ENCODE results near the gene NDRG3. TPM values are rescaled to one million over a fixed set of nuclear protein-coding genes. Genes with fewer than 3 reads are reported as not detected.

NDRG3 gene
- total RNA-seq, 3 donors from 2014 or later, result 18.7 to 24.7 (median 22.9) TPM

DNA sequence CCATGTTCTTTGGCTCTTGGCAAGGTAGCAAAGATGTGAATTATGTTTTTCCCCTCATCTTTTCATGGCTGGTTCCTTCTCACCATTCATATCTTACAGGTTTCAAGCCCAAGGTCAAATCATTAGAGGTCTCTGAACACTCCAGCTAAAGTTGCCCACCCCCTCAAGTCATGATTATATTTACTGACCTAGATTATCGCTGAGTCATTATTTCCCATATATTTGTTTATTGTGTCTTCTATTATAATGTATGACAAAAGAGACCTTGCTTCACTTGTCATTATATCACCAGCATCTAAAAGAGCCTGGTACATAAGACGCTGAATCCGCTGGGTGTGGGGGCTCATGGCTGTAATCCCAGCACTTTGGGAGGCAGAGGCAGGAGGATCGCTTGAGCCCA, 15.2 kb upstream of the NDRG3 start:
- intact Hi-C loops (cut with DNase I; ENCODE audit: low total_unique reads), result no loop called here
- Histone ChIP-seq H3K4me3 (no peak overlapping the region), H3K9me3 (no peaks in the 10 kb centered on the region), H3K27me3 (no peaks in the 10 kb centered on the region), H3K27ac (no peak overlapping the region), H3K4me1 (no peaks in the 10 kb centered on the region), H3K36me3 (no peaks in the 10 kb centered on the region)
- DNase-seq (ENCODE audit: low spot score in 2 of 2), result no peak
- TF ChIP-seq POLR2A (IDR thresholded peaks at IDR 0.05), result no peak
- TF ChIP-seq, protein P1, sequence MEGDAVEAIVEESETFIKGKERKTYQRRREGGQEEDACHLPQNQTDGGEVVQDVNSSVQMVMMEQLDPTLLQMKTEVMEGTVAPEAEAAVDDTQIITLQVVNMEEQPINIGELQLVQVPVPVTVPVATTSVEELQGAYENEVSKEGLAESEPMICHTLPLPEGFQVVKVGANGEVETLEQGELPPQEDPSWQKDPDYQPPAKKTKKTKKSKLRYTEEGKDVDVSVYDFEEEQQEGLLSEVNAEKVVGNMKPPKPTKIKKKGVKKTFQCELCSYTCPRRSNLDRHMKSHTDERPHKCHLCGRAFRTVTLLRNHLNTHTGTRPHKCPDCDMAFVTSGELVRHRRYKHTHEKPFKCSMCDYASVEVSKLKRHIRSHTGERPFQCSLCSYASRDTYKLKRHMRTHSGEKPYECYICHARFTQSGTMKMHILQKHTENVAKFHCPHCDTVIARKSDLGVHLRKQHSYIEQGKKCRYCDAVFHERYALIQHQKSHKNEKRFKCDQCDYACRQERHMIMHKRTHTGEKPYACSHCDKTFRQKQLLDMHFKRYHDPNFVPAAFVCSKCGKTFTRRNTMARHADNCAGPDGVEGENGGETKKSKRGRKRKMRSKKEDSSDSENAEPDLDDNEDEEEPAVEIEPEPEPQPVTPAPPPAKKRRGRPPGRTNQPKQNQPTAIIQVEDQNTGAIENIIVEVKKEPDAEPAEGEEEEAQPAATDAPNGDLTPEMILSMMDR (IDR thresholded peaks at IDR 0.05), result no peak

DNA sequence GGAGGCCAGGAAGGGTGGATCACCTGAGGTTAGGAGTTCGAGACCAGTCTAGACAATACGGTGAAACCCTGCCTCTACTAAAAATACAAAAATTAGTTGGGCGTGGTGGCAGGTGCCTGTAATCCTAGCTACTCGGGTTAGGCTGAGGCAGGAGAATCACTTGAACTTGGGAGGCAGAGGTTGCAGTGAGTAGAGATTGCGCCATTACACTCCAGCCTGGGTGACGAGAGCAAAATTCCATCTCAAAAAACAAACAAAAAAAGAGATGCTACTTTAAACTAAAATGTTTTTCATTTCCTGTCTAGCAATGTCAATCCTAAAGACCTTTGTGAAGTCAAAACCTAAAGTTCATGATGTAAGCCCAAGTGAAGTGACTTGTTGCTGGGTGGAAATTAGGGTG, 14.8 kb upstream of the NDRG3 start:
- Histone ChIP-seq H3K9me3 (no peaks in the 10 kb centered on the region), H3K4me1 (no peaks in the 10 kb centered on the region), H3K27me3 (no peaks in the 10 kb centered on the region), H3K27ac (no peak overlapping the region), H3K4me3 (no peak overlapping the region), H3K36me3 (no peaks in the 10 kb centered on the region)
- intact Hi-C loops (cut with DNase I; ENCODE audit: low total_unique reads), result no loop called here
- no peak for TF ChIP-seq POLR2A (IDR thresholded peaks at IDR 0.05)
- no peak for DNase-seq (ENCODE audit: low spot score in 2 of 2)

DNA sequence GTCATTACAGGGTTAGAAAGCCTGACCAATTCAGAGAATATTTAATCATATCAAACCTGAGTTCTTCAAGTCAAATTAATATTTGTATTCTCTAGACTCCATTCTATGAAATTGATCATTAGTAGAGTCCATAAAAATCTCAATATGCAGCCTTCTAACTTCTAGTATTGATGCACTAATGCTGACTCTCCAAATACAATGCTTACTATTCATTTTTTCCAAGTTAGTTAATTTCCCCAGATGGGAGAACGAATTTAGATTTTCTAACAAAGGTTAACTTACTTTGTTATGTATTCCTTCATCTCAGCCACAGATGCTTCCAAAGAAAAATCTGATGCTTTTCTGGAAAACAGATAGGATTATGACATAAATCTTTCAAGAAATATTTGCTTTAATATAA, 12.4 kb upstream of the NDRG3 start:
- no peak overlapping the region for H3K27ac ChIP-seq
- intact Hi-C loops (cut with DNase I; ENCODE audit: low total_unique reads), result no loop called here
- H3K9me3 ChIP-seq, result no peaks in the 10 kb centered on the region
- no peak overlapping the region for H3K4me3 ChIP-seq
- no peaks in the 10 kb centered on the region for H3K4me1 ChIP-seq
- no peak for DNase-seq (ENCODE audit: low spot score in 2 of 2)
- H3K27me3 ChIP-seq, result no peaks in the 10 kb centered on the region
- H3K36me3 ChIP-seq, result no peaks in the 10 kb centered on the region
- TF ChIP-seq POLR2AphosphoS5 (IDR thresholded peaks at IDR 0.05) (no peak), POLR2A (IDR thresholded peaks at IDR 0.05) (no peak)
- TF ChIP-seq, protein P1 (IDR thresholded peaks at IDR 0.05), result no peak

DNA sequence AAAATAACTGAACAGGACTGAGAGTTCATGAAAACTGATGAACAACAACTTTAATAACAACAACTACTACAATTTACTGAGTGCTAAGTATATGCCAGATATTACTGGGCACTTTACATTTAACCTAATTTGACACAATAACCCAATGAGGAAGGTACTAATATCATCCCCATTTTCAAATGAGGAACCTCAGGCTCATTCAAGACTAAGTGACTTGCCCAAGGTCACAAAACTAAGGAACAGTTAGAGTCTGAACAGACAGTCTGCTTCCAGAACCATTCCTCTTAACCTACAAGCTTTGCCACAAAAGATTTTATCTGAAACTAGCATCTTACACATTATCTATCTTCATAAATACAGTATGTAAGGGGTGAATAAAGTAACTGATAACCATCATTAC, 10.6 kb upstream of the NDRG3 start:
- Histone ChIP-seq H3K36me3 (no peaks in the 10 kb centered on the region), H3K9me3 (no peaks in the 10 kb centered on the region), H3K4me1 (no peaks in the 10 kb centered on the region), H3K27ac (no peak overlapping the region), H3K27me3 (no peaks in the 10 kb centered on the region), H3K4me3 (no peak overlapping the region)
- intact Hi-C loops (cut with DNase I; ENCODE audit: low total_unique reads), result no loop called here
- no peak for DNase-seq (ENCODE audit: low spot score in 2 of 2)
- TF ChIP-seq, protein P1 (IDR thresholded peaks at IDR 0.05), result no peak
- no peak for TF ChIP-seq POLR2AphosphoS5 (IDR thresholded peaks at IDR 0.05)
- no peak for TF ChIP-seq POLR2A (IDR thresholded peaks at IDR 0.05)

DNA sequence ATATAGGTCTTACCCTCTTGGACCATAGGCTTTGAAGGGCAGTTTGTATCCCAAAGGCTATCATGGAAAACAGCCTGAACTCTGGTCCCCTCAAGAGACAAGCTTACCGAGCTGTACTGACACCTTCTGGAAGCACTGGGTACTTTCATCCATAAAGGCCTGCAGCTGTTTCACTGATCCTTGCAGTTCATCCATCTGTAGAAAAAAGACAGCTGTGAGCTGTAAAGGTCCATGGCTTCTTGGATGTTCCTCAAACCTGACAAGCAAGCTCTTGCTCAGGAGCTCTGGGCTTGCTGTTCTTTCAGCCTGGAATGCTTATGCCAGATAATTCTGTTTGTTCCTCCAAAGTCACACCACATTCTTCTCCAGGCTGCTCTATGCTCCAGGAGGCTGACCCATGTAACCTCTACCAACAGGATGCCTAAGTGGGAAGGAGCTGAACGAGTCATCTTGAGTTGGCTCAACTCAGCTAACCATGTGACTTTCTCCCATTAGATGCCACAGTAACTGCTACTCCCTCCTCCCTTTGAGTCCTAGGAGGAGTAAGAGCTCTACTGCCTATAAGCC, 8.8 kb upstream of the NDRG3 start:
- no peaks in the 10 kb centered on the region for H3K9me3 ChIP-seq
- peak in 1 of 2 donors; percentile 25 for DNase-seq (ENCODE audit: low spot score in 2 of 2)
- no peak overlapping the region for H3K27ac ChIP-seq
- H3K4me3 ChIP-seq, result no peak overlapping the region
- intact Hi-C loops (cut with DNase I; ENCODE audit: low total_unique reads), result no loop called here
- H3K27me3 ChIP-seq, result no peaks in the 10 kb centered on the region
- H3K4me1 ChIP-seq, result no peaks in the 10 kb centered on the region
- no peaks in the 10 kb centered on the region for H3K36me3 ChIP-seq
- no peak for TF ChIP-seq POLR2AphosphoS5 (IDR thresholded peaks at IDR 0.05)
- TF ChIP-seq, protein P1 (IDR thresholded peaks at IDR 0.05), result peak in 2 of 3 donors; percentile 44 to 61

DNA sequence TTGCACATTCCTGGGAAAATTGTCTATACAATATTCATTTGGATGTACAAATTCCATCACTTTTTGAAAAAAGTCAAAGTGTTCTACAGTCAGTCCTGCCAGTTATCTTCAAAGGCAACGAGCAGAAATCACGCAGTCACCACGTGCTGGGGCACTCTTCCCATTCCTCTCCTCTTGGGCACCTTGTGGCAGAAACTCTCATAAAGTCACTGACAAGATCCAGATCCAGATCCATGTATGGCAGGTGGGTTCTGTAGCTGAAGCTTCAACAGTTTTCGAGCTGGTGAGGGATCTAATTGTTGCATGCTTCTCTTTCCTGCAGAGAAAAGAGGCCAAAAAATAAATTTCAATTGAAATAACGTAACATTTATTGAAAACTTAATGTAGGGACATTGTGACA, 6.7 kb upstream of the NDRG3 start:
- intact Hi-C loops (cut with DNase I; ENCODE audit: low total_unique reads), result no loop called here
- DNase-seq (ENCODE audit: low spot score in 2 of 2), result no peak
- no peaks in the 10 kb centered on the region for H3K36me3 ChIP-seq
- H3K27ac ChIP-seq, result no peak overlapping the region
- H3K27me3 ChIP-seq, result no peaks in the 10 kb centered on the region
- H3K4me1 ChIP-seq, result no peaks in the 10 kb centered on the region
- TF ChIP-seq POLR2A (IDR thresholded peaks at IDR 0.05), result no peak
- no peak for TF ChIP-seq POLR2AphosphoS5 (IDR thresholded peaks at IDR 0.05)
- TF ChIP-seq, protein P1 (IDR thresholded peaks at IDR 0.05), result no peak
- no peak overlapping the region for H3K4me3 ChIP-seq
- no peaks in the 10 kb centered on the region for H3K9me3 ChIP-seq
